Measurements from ENCODE around the gene ZYG11B. TPM values are rescaled to one million over a fixed set of nuclear protein-coding genes. Genes with fewer than 3 reads are reported as not detected.

Gene ZYG11B
- total RNA-seq, 4 donors from 2014 or later, result 27.5 to 38.5 (median 33.0) TPM

DNA sequence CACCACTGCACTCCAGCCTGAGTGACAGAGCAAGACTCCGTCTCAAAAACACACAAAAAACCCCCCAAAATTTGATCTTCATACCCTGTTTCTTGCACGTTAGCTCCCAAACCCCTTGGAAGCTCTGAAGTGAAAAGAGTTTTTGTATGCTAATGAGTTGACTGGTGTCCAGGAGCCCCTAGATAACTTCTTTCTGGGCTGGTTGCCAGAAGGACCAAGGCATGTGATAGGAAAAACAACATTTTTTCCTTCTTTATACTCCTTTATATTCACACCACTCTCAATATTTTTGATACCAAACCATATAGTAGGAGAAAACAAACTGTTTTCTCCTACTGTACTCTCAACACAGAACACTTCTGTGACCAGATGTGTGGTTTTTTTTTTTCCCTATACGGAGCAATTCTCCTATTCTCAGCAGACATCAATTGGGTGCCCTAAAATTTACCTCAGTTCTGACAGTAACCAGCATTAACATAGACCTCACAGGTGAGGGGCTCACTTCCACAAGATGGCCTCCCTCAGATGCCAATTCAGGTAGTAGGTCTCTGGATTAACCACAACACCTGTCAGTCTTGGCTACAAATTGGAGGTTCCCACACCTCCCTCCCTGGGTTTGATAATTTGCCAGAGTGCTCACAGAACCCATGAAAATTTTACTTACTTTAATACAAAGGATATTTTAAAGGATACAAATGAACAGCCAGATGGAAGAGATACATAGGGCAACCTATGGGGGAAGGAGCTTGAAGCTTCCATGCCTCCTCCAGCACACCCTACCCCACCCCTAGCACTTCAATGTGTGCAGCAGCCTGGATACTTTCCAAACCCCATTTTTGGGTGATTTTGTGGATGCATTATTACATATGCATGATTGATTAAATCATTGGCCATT, 25.6 kb downstream of the ZYG11B start:
- Histone ChIP-seq H3K36me3 (peaks cover 1% of the 10 kb centered on the region), H3K4me3 (no peak overlapping the region), H3K27me3 (no peaks in the 10 kb centered on the region), H3K4me1 (peaks cover 7% of the 10 kb centered on the region), H3K27ac (no peak overlapping the region), H3K9me3 (no peaks in the 10 kb centered on the region)
- TF ChIP-seq, protein P1, sequence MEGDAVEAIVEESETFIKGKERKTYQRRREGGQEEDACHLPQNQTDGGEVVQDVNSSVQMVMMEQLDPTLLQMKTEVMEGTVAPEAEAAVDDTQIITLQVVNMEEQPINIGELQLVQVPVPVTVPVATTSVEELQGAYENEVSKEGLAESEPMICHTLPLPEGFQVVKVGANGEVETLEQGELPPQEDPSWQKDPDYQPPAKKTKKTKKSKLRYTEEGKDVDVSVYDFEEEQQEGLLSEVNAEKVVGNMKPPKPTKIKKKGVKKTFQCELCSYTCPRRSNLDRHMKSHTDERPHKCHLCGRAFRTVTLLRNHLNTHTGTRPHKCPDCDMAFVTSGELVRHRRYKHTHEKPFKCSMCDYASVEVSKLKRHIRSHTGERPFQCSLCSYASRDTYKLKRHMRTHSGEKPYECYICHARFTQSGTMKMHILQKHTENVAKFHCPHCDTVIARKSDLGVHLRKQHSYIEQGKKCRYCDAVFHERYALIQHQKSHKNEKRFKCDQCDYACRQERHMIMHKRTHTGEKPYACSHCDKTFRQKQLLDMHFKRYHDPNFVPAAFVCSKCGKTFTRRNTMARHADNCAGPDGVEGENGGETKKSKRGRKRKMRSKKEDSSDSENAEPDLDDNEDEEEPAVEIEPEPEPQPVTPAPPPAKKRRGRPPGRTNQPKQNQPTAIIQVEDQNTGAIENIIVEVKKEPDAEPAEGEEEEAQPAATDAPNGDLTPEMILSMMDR (IDR thresholded peaks at IDR 0.05), result no peak
- TF ChIP-seq POLR2AphosphoS5 (IDR thresholded peaks at IDR 0.05) (no peak), EP300 (IDR thresholded peaks at IDR 0.05) (no peak), POLR2A (IDR thresholded peaks at IDR 0.05) (no peak)
- WGBS, result 51% methylated on average over 3 of the region's 3 CpGs
- no peak for DNase-seq (ENCODE audit: low spot score in 2 of 2)

GRCh38 chr1:52752484-52752826, 26.2 kb downstream of the ZYG11B start:
- peaks cover 8% of the 10 kb centered on the region for H3K36me3 ChIP-seq
- no peaks in the 10 kb centered on the region for H3K9me3 ChIP-seq
- WGBS, result 92% methylated on average over 2 of the region's 2 CpGs
- no peaks in the 10 kb centered on the region for H3K27me3 ChIP-seq
- H3K27ac ChIP-seq, result no peak overlapping the region
- no peak overlapping the region for H3K4me3 ChIP-seq
- TF ChIP-seq POLR2AphosphoS5 (IDR thresholded peaks at IDR 0.05) (no peak), POLR2A (IDR thresholded peaks at IDR 0.05) (no peak), EP300 (IDR thresholded peaks at IDR 0.05) (no peak)
- TF ChIP-seq, protein P1 (IDR thresholded peaks at IDR 0.05), result no peak
- H3K4me1 ChIP-seq, result peaks cover 7% of the 10 kb centered on the region
- no peak for DNase-seq (ENCODE audit: low spot score in 2 of 2)

GRCh38 chr1:52753169-52753568, 26.9 kb downstream of the ZYG11B start:
- peaks cover 9% of the 10 kb centered on the region for H3K36me3 ChIP-seq
- H3K4me3 ChIP-seq, result no peak overlapping the region
- no peaks in the 10 kb centered on the region for H3K9me3 ChIP-seq
- H3K4me1 ChIP-seq, result peaks cover 7% of the 10 kb centered on the region
- H3K27ac ChIP-seq, result no peak overlapping the region
- whole genome bisulfite sequencing, result 92% methylated on average over 4 of the region's 4 CpGs
- TF ChIP-seq POLR2AphosphoS5 (IDR thresholded peaks at IDR 0.05) (no peak), POLR2A (IDR thresholded peaks at IDR 0.05) (no peak), EP300 (IDR thresholded peaks at IDR 0.05) (no peak)
- TF ChIP-seq, protein P1 (IDR thresholded peaks at IDR 0.05), result no peak
- DNase-seq (ENCODE audit: low spot score in 2 of 2), result no peak
- H3K27me3 ChIP-seq, result no peaks in the 10 kb centered on the region

- no peak for DNase-seq (ENCODE audit: low spot score in 2 of 2)
- Histone ChIP-seq H3K9me3 (no peaks in the 10 kb centered on the region), H3K36me3 (peaks cover 22% of the 10 kb centered on the region), H3K27me3 (no peaks in the 10 kb centered on the region), H3K27ac (no peak overlapping the region), H3K4me1 (peaks cover 7% of the 10 kb centered on the region), H3K4me3 (no peak overlapping the region)
- TF ChIP-seq EP300 (IDR thresholded peaks at IDR 0.05), result no peak
- TF ChIP-seq, protein P1 (IDR thresholded peaks at IDR 0.05), result no peak
- no peak for TF ChIP-seq POLR2A (IDR thresholded peaks at IDR 0.05)
- TF ChIP-seq POLR2AphosphoS5 (IDR thresholded peaks at IDR 0.05), result no peak
- WGBS, result 91% methylated on average over 2 of the region's 2 CpGs
These were observed 29.8 kb downstream of the ZYG11B start for GRCh38 chr1:52756020-52756419.

GRCh38 chr1:52759908-52760307, 33.7 kb downstream of the ZYG11B start:
- Histone ChIP-seq H3K36me3 (peaks cover 27% of the 10 kb centered on the region), H3K27ac (no peak overlapping the region), H3K27me3 (no peaks in the 10 kb centered on the region), H3K4me1 (no peaks in the 10 kb centered on the region), H3K9me3 (no peaks in the 10 kb centered on the region), H3K4me3 (no peak overlapping the region)
- no peak for DNase-seq (ENCODE audit: low spot score in 2 of 2)
- TF ChIP-seq EP300 (IDR thresholded peaks at IDR 0.05), result no peak
- TF ChIP-seq POLR2A (IDR thresholded peaks at IDR 0.05), result no peak
- TF ChIP-seq, protein P1 (IDR thresholded peaks at IDR 0.05), result no peak
- TF ChIP-seq POLR2AphosphoS5 (IDR thresholded peaks at IDR 0.05), result no peak
- 90% methylated on average over 10 of the region's 10 CpGs for WGBS

Data from suprapubic skin (tissue), 4 donors.